Ishikawa (cell line): ENCODE measurements around the gene TBC1D4.

Experiments used
- CEBPB ChIP-seq: IDR thresholded peaks from 2 replicates; pipeline ENCODE4 v1.6.1; 2012
- CREB1 ChIP-seq: IDR thresholded peaks from 2 replicates; pipeline ENCODE4 v1.6.1; 2012; ENCODE audit warnings: low read depth
- EGR1 ChIP-seq: IDR thresholded peaks from 2 replicates; pipeline ENCODE4 v1.6.1; 2012
- EP300 ChIP-seq: IDR thresholded peaks from 2 replicates; pipeline ENCODE4 v1.6.1; 2012; ENCODE audit warnings: borderline replicate concordance
- FOXM1 ChIP-seq: IDR thresholded peaks from 2 replicates; pipeline ENCODE4 v1.6.1; 2012; ENCODE audit warnings: low read depth, borderline replicate concordance
- NFIC ChIP-seq: IDR thresholded peaks from 2 replicates; pipeline ENCODE4 v1.6.1; 2012
- RAD21 ChIP-seq: IDR thresholded peaks from 2 replicates; pipeline ENCODE4 v1.6.1; 2012; ENCODE audit warnings: low read depth
- TAF1 ChIP-seq: IDR thresholded peaks from 2 replicates; pipeline ENCODE4 v1.6.1; 2012; ENCODE audit warnings: low read depth, mild to moderate bottlenecking
- TCF12 ChIP-seq: IDR thresholded peaks from 2 replicates; pipeline ENCODE4 v1.6.1; 2012; ENCODE audit warnings: low read depth
- TEAD4 ChIP-seq: IDR thresholded peaks from 2 replicates; pipeline ENCODE4 v1.6.1; 2012
- YY1 ChIP-seq: IDR thresholded peaks from 2 replicates; pipeline ENCODE4 v1.6.1; 2012; ENCODE audit warnings: low read depth
- ZBTB7A ChIP-seq: IDR thresholded peaks from 2 replicates; pipeline ENCODE4 v1.6.1; 2012; ENCODE audit warnings: low read depth
- TF ChIP-seq, protein P1 (sequence below): IDR thresholded peaks from 2 replicates; pipeline ENCODE4 v1.6.1; 2012
- TF ChIP-seq, protein P2 (sequence below): IDR thresholded peaks from 2 replicates; pipeline ENCODE4 v1.6.1; 2012
- TF ChIP-seq, protein P3 (sequence below): IDR thresholded peaks from 2 replicates; pipeline ENCODE4 v1.6.1; 2012; ENCODE audit warnings: low read depth, mild to moderate bottlenecking

Gene TBC1D4

GRCh38 chr13:75482070-75482819 is at the start of gene TBC1D4:
TSS of gene TBC1D4 (minus strand) at chr13:75482169. CDS start at chr13:75481767, 402 bp downstream.
- TF ChIP-seq TAF1 (no peak; the same call in 1 of the 2 replicates), FOXM1 (no peak), RAD21 (peak; percentile 47), NFIC (no peak), CREB1 (no peak), TCF12 (peak; percentile 69; the same call in 1 of the 2 replicates), EP300 (no peak), EGR1 (no peak), TEAD4 (no peak), ZBTB7A (peak; percentile 52; the same call in 1 of the 2 replicates), YY1 (no peak; the same call in 1 of the 2 replicates), CEBPB (no peak)
- TF ChIP-seq, protein P1, sequence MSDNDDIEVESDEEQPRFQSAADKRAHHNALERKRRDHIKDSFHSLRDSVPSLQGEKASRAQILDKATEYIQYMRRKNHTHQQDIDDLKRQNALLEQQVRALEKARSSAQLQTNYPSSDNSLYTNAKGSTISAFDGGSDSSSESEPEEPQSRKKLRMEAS: peak; percentile 66
- TF ChIP-seq, protein P2, sequence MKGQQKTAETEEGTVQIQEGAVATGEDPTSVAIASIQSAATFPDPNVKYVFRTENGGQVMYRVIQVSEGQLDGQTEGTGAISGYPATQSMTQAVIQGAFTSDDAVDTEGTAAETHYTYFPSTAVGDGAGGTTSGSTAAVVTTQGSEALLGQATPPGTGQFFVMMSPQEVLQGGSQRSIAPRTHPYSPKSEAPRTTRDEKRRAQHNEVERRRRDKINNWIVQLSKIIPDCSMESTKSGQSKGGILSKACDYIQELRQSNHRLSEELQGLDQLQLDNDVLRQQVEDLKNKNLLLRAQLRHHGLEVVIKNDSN: peak; percentile 13; the same call in 1 of the 2 replicates
- TF ChIP-seq, protein P3, sequence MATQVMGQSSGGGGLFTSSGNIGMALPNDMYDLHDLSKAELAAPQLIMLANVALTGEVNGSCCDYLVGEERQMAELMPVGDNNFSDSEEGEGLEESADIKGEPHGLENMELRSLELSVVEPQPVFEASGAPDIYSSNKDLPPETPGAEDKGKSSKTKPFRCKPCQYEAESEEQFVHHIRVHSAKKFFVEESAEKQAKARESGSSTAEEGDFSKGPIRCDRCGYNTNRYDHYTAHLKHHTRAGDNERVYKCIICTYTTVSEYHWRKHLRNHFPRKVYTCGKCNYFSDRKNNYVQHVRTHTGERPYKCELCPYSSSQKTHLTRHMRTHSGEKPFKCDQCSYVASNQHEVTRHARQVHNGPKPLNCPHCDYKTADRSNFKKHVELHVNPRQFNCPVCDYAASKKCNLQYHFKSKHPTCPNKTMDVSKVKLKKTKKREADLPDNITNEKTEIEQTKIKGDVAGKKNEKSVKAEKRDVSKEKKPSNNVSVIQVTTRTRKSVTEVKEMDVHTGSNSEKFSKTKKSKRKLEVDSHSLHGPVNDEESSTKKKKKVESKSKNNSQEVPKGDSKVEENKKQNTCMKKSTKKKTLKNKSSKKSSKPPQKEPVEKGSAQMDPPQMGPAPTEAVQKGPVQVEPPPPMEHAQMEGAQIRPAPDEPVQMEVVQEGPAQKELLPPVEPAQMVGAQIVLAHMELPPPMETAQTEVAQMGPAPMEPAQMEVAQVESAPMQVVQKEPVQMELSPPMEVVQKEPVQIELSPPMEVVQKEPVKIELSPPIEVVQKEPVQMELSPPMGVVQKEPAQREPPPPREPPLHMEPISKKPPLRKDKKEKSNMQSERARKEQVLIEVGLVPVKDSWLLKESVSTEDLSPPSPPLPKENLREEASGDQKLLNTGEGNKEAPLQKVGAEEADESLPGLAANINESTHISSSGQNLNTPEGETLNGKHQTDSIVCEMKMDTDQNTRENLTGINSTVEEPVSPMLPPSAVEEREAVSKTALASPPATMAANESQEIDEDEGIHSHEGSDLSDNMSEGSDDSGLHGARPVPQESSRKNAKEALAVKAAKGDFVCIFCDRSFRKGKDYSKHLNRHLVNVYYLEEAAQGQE: no peak

GRCh38 chr13:75530549-75530961 is 48.6 kb upstream of the TBC1D4 start:
- TF ChIP-seq CEBPB: no peak
- no peak for TF ChIP-seq EGR1
- TF ChIP-seq, protein P1: no peak
- no peak for TF ChIP-seq EP300
- TF ChIP-seq, protein P2: no peak
- TF ChIP-seq TCF12: no peak
- TF ChIP-seq TEAD4: no peak
- TF ChIP-seq YY1: no peak
- TF ChIP-seq FOXM1: no peak
- no peak for TF ChIP-seq TAF1
- TF ChIP-seq ZBTB7A: no peak
- TF ChIP-seq NFIC: no peak
- TF ChIP-seq CREB1: no peak
- TF ChIP-seq RAD21: no peak
- TF ChIP-seq, protein P3: no peak

- TF ChIP-seq, protein P3: no peak
- TF ChIP-seq RAD21 (no peak), TAF1 (no peak), CREB1 (no peak), EP300 (no peak), ZBTB7A (no peak), CEBPB (no peak), NFIC (no peak), TEAD4 (no peak), EGR1 (no peak), FOXM1 (no peak), YY1 (no peak), TCF12 (no peak)
- TF ChIP-seq, protein P1: no peak
- TF ChIP-seq, protein P2: no peak
Observed at GRCh38 chr13:75521956-75522355, 40.0 kb upstream of the TBC1D4 start.
